AG09319 (cell line): ENCODE data around the gene SPDYE9.
"Not testable (repeated sequence)": the region's sequence is repeated elsewhere in the genome, so short reads cannot be mapped to it uniquely, and the experiment has no call there.

Source experiments
- DNase-seq: peaks from one replicate; pipeline ENCODE4 v3.0.0-alpha.2; 2010; ENCODE audit warnings: low read depth; ENCODE audit errors: extremely low read depth

SPDYE9 gene, protein sequence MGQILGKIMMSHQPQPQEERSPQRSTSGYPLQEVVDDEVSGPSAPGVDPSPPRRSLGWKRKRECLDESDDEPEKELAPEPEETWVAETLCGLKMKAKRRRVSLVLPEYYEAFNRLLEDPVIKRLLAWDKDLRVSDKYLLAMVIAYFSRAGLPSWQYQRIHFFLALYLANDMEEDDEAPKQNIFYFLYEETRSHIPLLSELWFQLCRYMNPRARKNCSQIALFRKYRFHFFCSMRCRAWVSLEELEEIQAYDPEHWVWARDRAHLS

GRCh38 chr7:73085938-73086337, at the start of gene SPDYE9:
TSS of gene SPDYE9 (minus strand) at chr7:73086038. CDS start at chr7:73084238, 1,800 bp downstream.
- not testable (repeated sequence) for DNase-seq

GRCh38 chr7:73134866-73135265, 49.0 kb upstream of the SPDYE9 start:
- not testable (repeated sequence) for DNase-seq

GRCh38 chr7:73132651-73133217, 46.9 kb upstream of the SPDYE9 start:
- DNase-seq: not testable (repeated sequence)

GRCh38 chr7:73130612-73131011, 44.8 kb upstream of the SPDYE9 start:
- DNase-seq: not testable (repeated sequence)

- DNase-seq: not testable (repeated sequence)
Measured at GRCh38 chr7:73124126-73124525, 38.3 kb upstream of the SPDYE9 start.

- not testable (repeated sequence) for DNase-seq
Measured at GRCh38 chr7:73122778-73123447, 37.1 kb upstream of the SPDYE9 start.

GRCh38 chr7:73118155-73118554, 32.3 kb upstream of the SPDYE9 start:
- DNase-seq: not testable (repeated sequence)

DNA sequence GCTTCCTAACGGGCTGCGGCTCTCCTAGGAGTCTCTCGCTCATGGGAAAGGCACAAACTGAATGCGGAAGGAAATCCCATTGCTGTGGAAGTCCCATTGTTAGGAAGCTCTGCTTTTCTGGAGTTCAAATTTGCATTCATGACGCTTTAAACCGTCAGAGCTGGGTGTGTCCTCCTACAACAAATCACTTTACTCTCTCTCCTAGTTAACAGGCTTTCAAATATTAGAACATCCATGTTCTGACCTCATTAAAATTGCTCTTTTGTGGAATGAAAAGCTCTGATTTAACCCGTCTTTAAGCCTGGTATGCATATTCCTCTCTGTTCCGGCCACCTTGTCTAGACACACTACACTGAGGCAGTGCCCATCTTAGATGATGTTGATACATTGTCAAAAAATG, 28.0 kb downstream of the SPDYE9 start, which contains the start of gene SPDYE11:
SPDYE11 (minus strand) TSS at position 101 of the 400 bp plus-strand sequence. CDS start 1,800 bp downstream, outside the sequence.
- not testable (repeated sequence) for DNase-seq

GRCh38 chr7:73029666-73030065, 56.2 kb downstream of the SPDYE9 start, which contains the start of gene SPDYE8:
TSS of gene SPDYE8 (minus strand) at chr7:73029766. CDS start at chr7:73027966, 1,800 bp downstream.
- DNase-seq: not testable (repeated sequence)
